Activated CD8-positive, alpha-beta memory T cell treated with anti-CD3 and anti-CD28 coated beads, Interleukin-2, amount 50 U/mL, for 4 hours (primary cell): ENCODE results near the gene PRM2.

Experiments used
- DNase-seq: peaks from one replicate; pipeline ENCODE4 v3.0.0-alpha.2; 2020

PRM2 gene

GRCh38 chr16:11283820-11284248 is 7.6 kb upstream of the PRM2 start:
- no peak for DNase-seq

- DNase-seq = no peak
These were observed 4.6 kb upstream of the PRM2 start, which contains the start of gene PRM1 for GRCh38 chr16:11280616-11281522. Gene PRM1, minus strand, starts transcription at chr16:11281330. Its CDS starts 92 bp downstream, at chr16:11281238.

DNA sequence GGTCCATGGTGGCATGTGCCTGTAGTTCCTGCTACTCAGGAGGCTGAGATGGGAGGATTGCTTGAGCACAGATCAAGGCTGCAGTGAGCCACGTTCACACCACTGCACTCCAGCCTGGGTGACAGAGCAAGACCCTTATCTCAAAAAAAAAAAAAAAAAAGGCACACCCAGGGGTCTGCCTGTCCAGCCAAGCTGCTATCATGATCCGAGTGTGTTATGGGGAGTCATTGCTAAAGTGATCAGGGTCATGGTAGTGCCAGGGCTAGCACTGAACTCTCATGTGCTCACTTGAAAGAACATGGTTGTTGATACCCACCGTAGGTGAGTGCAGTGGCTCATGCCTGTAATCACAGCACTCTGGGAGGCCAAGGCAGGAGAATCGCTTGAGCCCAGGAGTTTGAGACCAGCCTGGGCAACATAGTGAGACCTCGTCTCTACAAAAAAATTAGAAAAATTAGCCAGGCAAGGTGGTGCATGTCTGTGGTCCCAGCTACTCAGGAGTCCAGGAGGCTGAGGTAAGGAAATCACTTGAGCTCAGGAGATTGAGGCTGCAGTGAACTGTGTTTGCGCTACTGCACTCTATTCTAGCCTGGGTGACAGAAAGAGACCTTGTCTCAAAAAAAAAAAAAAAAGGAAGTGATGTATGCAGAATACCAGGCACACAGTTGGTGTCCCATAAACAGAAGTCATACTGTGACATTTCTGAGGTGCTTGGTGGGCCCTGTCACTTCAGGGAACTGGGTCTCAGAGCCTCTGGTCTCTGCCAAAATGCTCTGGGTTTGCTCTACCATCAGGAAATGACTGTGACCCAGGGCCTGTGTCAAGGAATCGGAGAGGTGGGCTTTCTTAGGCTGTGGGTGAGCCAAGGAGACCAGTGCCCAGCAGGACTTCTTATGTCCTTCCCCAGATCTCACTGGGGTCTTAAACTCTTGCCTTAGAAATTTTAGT is 2.7 kb upstream of the PRM2 start:
- no peak for DNase-seq

- no peak for DNase-seq
These were observed 1.5 kb upstream of the PRM2 start for GRCh38 chr16:11277607-11278337.

DNA sequence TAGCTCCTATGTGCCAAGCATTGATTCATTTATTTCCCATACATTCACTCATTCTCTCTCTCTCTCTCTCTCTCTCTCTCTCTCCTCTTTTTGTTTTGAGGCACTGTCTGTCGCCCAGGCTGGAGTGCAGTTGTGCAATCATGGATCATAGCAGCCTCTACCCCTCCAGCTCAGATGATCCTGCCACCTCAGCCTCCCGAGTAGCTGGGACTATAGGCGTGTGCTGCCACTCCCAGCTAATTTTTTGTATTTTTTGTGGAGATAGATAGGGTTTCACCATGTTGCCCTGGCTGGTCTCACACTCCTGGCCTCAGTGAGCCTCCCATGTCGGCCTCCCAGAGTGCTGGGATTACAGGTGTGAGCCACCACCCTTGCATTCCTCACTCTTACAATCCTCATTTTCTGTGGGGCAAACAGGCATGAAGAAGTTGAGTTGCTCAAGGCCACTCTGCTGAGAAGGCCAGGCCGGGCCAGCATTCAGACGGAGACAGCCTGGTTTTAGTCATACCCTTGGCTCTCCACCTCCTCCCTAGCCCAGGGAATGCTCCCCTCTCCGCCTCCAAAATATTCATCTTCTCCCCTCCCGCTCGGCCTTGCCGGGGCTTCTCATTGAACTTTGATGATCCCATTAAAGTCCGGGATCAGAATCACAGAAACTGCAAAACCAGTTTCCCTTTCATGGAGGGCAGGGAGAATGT is 765 bp upstream of the PRM2 start:
- no peak for DNase-seq

DNA sequence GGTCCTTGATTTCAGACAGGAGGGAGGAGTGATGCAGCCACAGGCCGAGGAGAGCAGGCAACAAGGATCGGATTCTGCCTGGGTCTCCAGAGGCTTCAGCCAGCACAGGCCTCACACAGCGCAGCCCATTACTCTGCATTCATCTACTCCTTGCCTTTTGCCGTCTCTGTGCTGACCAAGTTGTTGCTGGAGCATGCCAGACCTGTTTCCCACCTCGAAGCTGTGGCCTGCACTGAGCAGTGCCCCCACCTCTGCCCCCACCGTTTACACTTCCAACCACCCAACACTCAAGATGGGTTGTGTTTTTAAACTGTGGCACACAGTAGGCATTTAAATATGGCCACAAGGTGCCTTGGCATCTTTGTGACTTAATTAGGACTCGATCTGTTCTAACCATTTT is 1.3 kb downstream of the PRM2 start:
- DNase-seq = no peak

- DNase-seq = no peak
These were observed 2.5 kb downstream of the PRM2 start for GRCh38 chr16:11273721-11274324.

DNA sequence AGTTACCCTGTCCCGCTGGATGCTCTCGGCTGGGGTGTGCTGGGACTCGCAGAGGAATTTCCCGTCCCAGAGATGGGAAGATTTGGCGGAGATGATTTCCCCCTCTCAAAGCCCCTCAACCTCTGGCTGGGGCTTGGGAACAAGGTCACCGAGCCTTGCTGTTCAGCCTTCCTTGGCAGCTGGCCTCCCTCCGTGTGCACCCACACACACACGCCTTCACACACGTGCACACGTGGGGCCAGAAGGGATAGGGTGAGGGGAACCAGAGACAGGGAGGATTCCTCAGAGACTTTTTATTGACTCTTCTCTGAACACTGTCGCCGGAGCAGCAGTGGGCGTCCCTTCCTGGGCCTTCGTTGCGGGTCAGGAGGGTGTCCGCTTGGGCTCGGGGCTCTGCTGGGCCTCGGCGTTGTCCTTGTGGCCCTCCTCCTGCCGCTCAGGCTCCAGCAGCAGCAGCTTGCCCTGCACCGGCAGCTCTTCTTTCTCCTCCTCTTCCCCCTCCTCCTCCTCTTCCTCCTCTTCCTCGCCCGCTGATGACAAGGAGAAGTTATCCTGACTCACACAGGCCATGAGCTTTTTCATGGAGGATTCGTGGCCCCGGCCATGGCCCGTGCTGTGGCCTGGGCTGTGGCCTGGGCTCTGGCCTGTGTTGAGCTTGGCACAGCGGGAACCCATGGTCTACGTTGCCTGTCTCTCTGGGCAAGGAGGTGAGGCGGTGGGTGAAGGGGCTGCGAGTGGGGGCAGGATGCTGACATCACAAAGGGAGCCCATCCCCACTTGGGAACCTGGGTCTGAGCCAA is 3.2 kb downstream of the PRM2 start, which contains the start of gene PRM3:
Gene PRM3, minus strand, starts transcription at position 709 of the 800 bp plus-strand sequence. Its CDS starts 34 bp downstream, at position 675.
- DNase-seq = no peak

DNA sequence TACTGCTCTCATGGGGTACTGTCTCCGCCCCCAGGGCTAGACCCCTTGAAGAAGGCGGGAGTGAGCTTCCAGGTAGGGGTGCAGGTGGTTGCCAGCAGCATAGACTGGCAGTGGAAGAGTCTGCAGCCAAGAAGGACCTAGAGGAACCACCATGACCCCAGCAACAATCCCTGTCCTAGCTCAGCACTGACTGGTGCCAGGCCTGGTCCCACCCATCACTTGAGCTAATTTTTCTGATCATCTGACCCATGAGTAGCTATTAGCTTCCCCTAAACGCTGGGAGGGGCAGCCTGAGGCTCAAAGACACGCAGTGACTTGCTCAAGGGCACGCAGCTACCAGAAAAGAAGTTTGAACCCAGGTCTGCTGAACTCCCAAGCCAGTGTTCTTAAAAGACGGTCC is 3.8 kb downstream of the PRM2 start:
- DNase-seq = no peak

- DNase-seq = no peak
These were observed 4.7 kb downstream of the PRM2 start for GRCh38 chr16:11271610-11272009.

DNA sequence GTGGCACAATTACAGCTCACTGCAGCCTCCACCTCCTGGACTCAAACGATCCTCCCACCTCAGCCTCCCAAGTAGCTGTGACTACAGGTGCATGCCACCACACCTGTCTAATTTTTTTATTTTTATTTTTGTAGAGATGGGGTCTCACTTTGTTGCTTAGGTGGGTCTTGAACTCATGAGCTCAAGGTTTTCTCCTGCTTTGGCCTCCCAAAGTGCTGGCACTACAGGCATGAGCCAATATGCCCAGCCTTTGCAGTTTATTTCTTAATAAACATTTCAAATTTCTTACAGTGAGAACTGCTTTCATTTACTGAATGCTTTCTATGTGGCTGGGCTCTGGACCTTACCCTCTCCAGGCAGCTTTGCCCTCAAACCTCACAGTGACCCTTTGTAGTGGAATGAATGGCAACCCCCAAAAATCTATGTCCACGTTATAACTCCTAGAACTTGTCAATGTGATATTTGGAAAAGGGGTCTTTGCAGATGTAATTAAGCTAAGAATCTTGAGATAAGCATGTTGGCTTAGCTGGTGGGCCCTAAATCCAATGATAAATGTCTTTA is 5.6 kb downstream of the PRM2 start:
- no peak for DNase-seq

DNA sequence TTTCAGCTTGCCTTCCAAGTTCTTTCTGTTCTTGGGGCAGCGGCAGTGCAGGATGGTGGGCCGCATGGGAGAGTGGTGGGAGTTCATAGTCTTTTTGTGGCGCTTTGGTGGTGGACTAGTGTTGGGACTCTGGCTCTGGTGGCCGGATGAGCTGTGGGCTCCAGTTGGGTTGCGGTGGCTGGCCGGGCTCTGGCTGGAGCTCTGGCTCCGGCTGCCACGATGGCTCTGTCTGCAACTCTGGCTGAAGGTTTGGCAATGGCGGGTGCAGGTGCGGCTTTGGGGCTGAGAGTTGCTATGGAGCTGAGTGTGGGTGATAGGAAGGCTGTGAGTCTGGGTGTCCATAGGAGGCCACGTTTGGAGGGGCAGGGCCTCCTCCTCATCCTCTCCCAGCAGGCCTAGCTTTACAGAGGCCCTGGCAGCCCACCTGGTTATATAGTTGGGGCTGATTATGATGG is 7.3 kb downstream of the PRM2 start, which contains the start of gene TNP2:
Gene TNP2, minus strand, starts transcription at position 405 of the 455 bp plus-strand sequence. Its CDS starts 63 bp downstream, at position 342.
- DNase-seq = no peak

DNA sequence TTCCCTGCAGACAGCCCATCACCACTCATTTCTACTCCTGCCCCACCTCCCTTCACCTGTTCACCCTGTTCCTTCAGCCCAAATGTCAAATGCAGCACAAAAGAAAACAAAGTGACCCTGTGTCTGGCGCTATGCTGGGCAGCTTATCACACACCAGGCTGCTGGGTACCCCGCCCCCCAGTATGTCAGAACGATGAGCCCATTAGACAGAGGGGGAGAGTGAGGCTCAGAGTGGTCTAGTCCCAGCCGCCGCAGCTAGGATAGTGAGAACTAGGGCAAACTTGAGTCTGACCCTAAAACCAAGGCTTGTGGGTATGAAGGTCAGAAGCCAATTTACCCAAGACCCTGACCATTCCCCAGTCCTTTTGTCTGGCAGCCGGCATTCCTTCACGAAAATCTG is 11.2 kb downstream of the PRM2 start:
- no peak for DNase-seq

GRCh38 chr16:11264155-11264832 is 12.0 kb downstream of the PRM2 start:
- no peak for DNase-seq

GRCh38 chr16:11263737-11264136 is 12.5 kb downstream of the PRM2 start:
- DNase-seq = no peak

- no peak for DNase-seq
These were observed 13.4 kb downstream of the PRM2 start for GRCh38 chr16:11262915-11263314.

- no peak for DNase-seq
These were observed 15.7 kb downstream of the PRM2 start for GRCh38 chr16:11260596-11260966.

DNA sequence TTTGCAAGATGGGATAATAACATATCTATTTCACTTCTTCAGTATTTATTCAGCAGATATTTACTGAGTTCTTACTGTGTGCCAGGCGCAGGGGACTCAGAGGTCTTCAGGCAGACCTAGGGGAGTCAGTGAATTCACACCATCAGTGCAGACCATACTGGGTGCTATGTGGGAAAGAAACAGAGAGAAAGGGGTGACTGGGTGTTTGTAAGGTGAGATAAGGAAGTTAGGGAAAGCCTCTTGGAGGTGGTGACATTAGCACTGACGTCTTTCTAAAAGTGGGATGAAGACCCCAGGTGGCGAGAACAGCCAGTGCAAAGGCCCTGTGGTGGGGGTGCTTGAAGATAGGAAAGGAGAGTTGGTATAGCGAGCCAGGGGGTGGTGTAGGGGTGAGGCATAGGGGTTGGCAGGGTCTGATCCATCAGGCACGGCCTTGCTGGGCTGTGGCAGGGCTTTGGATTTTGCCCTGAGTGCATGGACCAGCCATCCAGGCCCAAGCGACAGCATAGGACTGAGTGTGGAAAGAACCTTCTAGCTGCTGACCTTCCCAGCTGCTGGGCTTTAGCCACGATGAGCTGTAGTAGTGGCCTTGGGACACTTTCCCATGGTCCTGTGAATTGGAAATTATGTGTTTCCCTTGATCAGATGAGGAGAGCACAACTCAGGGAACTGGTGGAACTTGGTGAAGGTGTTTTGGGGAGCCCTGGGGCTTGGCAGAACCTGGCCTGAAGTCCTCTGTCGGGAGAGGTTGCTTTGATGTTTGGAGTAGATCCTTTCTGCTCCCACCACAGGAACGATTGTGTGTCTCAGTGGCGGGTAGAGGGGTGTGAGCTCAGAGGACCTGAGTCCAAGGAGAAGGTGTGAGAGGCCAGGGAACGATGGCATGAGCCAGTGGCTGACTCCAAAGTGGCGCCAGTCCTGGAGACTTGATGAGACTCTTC is 16.4 kb downstream of the PRM2 start:
- no peak for DNase-seq
